T47D (cell line): ENCODE measurements around the gene PRKAR1B.
A peak's percentile ranks its signal among the peaks of the same experiment; 100 is the strongest.
"Not testable (repeated sequence)": the region's sequence is repeated elsewhere in the genome, so short reads cannot be mapped to it uniquely, and the experiment has no call there.

Experiments used
- DNase-seq, 2 experiments: peaks; one replicate each; pipeline versions ENCODE4 v3.0.0 to v3.0.0-alpha.2; 2011 to 2012; ENCODE audit warnings: low read depth in 1 of 2, low spot score in 1 of 2
- JUND ChIP-seq: IDR thresholded peaks from 2 replicates; pipeline ENCODE4 v1.6.1; 2012; ENCODE audit warnings: low read depth
- in situ Hi-C: cut with HindIII; loops from 2 replicates; pipeline ENCODE4 v1.10.0; 2016; ENCODE audit warnings: low sequenced_read_pairs, low pct_unique_long_range_greater_than_20kb

PRKAR1B gene

GRCh38 chr7:754531-755412 lies 27.7 kb upstream of the PRKAR1B start:
- DNase-seq = no peak
- TF ChIP-seq JUND = no peak
- in situ Hi-C loops = no loop called here

- no peak for DNase-seq
- TF ChIP-seq JUND = no peak
- in situ Hi-C loops = no loop called here
Observed at GRCh38 chr7:753190-753589, 26.1 kb upstream of the PRKAR1B start.

GRCh38 chr7:752256-752655 lies 25.2 kb upstream of the PRKAR1B start:
- in situ Hi-C loops = not testable (repeated sequence)

GRCh38 chr7:751826-752225 lies 24.7 kb upstream of the PRKAR1B start:
- in situ Hi-C loops = no loop called here
- no peak for TF ChIP-seq JUND
- DNase-seq = no peak

More at GRCh38 chr7:752256-752655, 25.2 kb upstream of the PRKAR1B start:
- not testable (repeated sequence) for DNase-seq

GRCh38 chr7:750111-750905 lies 23.2 kb upstream of the PRKAR1B start:
- no peak for TF ChIP-seq JUND
- no peak for DNase-seq
- in situ Hi-C loops = no loop called here

- in situ Hi-C loops = no loop called here
- TF ChIP-seq JUND = no peak
- DNase-seq = peak; percentile 24 to 49
Observed at GRCh38 chr7:749140-749551, 22.1 kb upstream of the PRKAR1B start.

- no peak for DNase-seq
- in situ Hi-C loops = no loop called here
- TF ChIP-seq JUND = no peak
Observed at GRCh38 chr7:748446-748845, 21.4 kb upstream of the PRKAR1B start.

- DNase-seq = no peak
- in situ Hi-C loops = no loop called here
- no peak for TF ChIP-seq JUND
Observed at GRCh38 chr7:747186-747585, 20.1 kb upstream of the PRKAR1B start.

GRCh38 chr7:746155-747061 lies 19.3 kb upstream of the PRKAR1B start:
- no peak for DNase-seq
- TF ChIP-seq JUND = no peak

GRCh38 chr7:745431-746154 lies 18.5 kb upstream of the PRKAR1B start:
- no peak for TF ChIP-seq JUND
- in situ Hi-C loops = no loop called here

More at GRCh38 chr7:746155-747061, 19.3 kb upstream of the PRKAR1B start:
- in situ Hi-C loops = no loop called here

GRCh38 chr7:744854-745430 lies 17.9 kb upstream of the PRKAR1B start:
- DNase-seq = no peak
- TF ChIP-seq JUND = no peak
- in situ Hi-C loops = no loop called here

More at GRCh38 chr7:745431-746154, 18.5 kb upstream of the PRKAR1B start:
- no peak for DNase-seq

- in situ Hi-C loops, DNase-seq: not testable (repeated sequence)
Observed at GRCh38 chr7:744128-744520, 17.0 kb upstream of the PRKAR1B start.

GRCh38 chr7:743341-744127 lies 16.5 kb upstream of the PRKAR1B start:
- in situ Hi-C loops, DNase-seq: not testable (repeated sequence)
